RKO (cell line): ENCODE measurements around the gene FGF23.

ENCODE experiments used
- DNase-seq: peaks from one replicate; pipeline ENCODE4 v3.0.0-alpha.2; 2016; ENCODE audit warnings: low spot score

FGF23 gene

DNA sequence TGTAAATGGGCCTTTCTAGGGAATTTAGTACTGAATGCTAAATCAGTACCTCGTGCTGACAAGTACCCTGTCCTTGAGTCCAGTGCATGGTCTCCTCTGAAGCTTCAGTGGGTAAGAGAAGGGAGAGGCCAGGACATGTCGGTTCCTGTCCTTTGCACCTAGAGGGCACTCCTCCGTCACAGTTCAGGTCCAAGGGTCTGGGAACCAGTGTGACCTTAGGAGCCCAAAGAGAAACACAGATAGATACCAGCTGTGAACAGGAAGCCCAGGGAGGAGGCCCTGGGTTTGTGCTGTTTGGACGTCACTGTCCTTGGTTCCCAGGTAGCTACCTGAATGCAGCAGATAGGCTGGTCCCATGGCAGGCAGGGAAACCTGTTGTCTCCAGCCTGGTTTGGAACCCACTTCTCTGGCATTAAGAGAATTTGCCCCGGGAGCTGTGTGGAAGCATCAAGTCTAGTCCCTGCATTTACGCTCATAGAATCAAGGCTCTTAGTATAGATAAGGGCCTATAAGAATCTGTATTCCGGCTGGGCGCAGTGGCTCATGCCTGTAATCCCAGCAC, 3.9 kb upstream of the FGF23 start:
- DNase-seq: peak; percentile 12

DNA sequence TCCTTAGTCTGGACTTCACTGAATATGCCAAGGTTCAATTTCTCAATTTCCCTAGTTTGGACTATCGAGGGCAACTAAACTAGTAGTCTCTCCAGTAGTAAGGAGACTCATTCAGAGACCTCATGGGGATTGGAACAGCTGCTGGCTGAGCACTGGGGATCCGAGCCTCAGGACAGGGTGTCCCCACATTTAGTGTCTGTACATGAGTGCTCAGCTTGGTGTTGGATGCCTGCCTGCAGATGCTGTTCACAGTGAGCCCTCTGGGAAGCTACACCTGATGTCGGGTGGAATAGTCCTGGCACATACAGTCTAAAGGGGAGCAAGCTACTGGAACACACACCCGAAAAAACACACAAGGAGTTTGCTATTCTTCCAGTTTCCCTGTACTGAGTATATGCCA, 820 bp upstream of the FGF23 start:
- DNase-seq: no peak

DNA sequence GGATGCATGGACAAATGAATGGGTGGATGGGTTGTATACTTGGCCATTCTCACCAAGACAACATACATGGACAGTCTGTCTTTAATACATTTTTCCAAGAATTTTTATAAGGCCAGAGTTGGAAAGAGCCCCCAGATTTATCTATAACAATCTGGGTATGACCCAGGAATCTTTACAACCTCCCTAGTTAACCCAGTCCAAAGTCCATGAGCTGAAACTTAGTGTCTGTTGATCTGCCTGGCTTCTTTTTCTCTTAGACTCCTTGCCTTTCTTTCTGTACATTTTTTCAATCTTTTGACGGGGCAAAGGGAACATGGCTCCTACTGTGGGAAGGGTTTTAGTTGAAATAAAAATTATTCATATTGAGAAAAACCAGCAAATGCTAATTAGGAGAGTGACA, 740 bp downstream of the FGF23 start:
- no peak for DNase-seq

DNA sequence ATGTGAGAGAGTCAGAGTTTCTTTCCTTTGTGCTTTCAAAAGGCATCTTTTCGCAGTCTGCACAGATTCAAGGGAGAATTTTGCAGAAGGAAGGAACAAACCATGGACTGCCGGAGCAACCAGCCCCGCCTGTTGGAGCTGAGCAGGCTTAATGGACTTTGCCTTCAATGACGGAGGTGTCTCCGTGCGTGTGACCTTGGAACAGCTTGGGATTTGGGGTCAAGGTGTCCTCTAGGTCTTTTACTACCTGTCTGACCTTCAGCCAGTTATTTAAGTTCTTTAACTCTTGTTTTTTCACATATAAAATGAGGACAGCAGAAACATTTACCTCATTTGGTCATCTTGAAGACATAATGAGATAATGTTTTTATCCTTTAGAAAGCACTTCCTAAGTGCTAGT, 4.1 kb downstream of the FGF23 start:
- no peak for DNase-seq

DNA sequence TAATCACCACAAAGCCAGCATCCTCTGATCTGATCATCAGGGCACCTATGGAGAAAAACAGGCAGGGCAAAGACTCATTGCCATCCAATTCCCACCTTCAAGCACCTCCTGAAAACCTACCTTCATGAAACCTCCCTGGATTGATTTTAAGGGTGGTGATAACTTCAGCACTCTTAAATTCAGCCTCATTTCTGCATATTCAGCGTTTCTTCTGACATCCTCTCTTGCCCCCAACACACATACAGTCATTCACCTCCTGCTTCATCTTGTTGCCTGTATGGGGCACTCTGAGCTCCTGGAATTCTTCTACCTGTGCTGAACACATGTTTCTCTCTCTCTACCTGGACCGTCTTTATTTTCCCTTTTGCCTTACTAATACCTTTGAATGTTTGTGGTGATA, 6.9 kb downstream of the FGF23 start:
- DNase-seq: no peak

DNA sequence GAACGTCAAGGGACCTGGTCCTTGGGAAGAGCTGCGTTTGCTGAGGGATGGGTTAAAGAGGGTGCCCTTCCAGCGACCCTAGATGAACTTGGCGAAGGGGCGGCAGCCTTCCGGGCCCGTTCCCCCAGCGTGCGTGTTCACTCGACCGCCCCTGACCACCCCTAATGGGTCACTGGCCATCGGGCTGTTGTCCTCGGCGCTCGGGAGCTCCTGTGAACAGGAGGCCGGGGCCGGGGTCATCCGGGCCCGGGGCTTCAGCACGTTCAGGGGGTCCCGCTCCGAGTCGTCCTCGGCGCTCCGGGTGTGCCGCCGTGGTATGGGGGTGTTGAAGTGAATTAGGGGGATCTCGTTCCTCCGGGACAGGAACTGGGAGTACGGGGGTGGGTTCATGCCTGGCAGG, 9.2 kb downstream of the FGF23 start:
- no peak for DNase-seq

DNA sequence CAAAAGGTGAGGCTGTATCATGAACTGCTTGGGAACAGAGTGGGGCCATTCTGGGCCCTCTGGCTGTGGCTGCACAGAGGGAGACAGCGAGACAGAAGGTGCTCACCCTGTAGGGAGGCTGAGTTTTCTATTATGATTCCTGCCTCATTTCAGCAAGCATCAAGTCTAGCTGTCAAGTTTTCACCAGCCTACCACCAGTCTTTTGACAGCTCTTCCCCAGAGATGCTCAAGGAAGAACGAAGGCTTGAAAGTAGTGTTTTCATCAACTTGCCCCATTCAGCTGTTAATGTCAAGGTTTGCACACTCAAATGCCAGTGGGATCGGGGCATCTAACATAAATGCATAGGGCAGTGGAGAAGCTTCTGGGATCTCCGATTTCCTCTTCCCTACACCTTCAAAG, 10.0 kb downstream of the FGF23 start:
- no peak for DNase-seq

DNA sequence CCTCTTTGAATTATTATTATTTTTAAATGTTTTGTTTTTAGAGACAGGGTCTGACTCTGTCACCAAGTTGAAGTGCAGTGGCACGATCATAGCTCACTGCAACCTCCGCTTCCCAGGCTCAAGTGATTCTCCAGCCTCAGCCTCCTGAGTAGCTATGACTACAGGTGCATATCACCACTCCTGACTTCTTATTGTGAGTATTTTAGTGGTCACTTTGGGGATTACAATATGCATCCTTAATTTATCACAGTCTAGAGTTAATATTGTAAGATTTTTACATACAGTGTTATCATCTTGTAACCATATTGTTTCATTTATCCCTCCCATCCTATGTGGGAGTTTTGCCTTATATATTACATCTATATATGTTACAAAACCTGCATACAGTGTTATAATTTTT, 13.4 kb downstream of the FGF23 start:
- no peak for DNase-seq

DNA sequence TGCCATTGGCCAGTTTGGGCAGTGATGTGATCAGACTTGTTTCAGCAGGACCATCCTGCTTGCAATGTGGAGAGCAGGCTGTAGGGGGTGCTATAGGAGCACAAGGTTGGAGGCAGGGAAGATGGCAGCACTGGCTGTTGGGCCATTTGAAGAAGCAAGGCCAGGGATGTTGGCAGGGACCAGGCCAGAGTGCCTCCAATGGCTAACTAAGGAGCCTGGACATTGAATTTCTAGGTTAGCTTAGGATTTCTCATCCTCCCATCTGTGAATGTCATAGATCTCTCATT, 23.5 kb downstream of the FGF23 start:
- peak; percentile 15 for DNase-seq

DNA sequence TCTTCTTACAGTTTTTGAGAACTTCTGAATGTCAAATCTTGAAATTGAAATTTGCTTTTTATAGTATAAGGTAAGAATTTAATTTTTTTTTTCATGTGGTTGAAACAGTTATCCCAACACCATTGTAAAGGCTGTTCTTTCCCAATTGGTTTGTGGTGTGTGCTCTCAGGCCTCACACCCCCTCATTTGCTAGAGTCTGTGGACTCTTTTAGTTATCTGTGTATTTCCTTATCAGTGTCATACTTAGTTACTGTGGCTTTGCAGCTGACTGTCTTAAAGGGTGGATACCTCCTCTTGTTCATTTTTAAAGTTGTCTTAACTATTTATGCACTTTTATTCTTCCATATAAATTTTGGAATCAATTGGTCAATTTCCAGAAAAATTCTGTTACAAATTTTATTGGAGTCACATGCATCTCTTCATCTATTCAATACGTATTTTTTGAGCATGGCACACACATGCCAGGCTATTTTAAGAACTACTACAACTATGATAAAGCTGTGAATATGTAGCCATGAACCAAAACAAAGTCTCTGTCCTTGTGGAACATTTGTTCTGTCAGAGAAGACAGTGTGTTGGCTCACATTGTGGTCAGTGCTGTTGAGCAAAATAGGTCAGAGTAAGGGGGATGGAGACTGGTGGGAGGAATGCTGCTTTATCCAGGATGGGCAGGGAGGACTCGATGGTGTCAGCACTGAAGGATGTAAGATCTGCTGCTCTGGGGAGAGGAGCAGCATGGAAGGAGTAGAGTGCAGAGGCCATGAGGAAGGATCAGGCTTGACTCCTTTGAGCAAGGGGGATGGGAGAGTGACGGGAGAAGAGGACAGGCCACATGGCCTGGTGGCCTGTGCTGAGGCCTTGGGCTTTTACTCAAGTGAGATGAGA, 24.1 kb downstream of the FGF23 start:
- DNase-seq: no peak

DNA sequence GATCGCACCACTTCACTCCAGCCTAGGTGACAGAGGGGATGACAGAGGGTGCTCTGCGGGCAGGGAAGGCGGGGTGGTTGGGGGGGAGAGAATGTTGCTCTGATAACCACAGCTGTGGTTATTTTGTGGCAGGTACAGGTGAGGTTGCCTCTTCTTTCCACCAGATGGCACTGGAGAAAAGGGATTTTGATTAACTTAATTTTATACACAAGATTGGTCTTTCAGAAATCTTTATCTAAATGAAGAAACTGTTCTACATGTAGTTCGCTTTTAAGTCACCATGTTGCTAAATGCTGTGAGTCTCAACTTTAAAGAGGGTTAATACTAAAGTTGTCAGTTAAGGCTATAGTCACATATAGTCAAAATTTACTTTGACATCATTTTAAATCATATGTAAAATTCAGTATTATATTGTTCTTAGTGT, 25.7 kb downstream of the FGF23 start:
- peak; percentile 46 for DNase-seq

DNA sequence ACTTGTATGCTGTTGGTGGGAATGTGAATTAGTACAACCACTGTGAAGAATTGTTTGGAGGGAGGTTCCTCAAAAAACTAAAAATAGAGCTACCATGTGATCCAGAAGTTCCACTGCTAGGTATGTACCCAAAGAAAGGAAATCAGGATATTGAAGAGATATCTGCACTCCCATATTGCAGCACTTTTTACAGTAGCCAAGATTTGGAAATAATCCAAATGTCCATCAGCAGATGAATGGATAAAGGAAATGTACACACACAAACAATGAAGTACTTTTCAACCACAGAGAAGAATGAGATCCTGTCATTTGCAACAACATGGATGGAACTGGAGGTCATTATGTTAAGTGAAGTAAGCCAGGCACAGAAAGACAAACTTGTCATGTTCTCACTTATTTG, 32.6 kb downstream of the FGF23 start:
- no peak for DNase-seq

DNA sequence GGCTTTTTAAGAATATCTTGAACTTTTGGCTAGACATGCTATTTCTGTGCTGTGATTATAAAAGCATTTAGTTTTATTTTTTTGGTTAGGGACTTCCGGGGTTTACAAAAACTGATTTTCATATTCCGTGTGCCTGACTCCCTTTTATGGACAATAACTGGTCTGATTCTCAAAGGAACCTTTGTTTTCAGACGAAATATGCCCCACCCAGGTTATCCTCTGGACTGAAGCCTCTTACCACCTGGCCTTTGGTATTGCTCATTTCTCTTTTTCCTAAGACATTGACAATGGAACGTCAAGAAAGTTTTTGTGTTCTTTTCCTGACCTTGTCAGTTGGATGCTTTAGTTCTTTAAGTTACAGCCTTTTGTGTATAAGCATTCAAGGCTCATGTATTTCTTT, 47.7 kb downstream of the FGF23 start:
- DNase-seq: no peak

DNA sequence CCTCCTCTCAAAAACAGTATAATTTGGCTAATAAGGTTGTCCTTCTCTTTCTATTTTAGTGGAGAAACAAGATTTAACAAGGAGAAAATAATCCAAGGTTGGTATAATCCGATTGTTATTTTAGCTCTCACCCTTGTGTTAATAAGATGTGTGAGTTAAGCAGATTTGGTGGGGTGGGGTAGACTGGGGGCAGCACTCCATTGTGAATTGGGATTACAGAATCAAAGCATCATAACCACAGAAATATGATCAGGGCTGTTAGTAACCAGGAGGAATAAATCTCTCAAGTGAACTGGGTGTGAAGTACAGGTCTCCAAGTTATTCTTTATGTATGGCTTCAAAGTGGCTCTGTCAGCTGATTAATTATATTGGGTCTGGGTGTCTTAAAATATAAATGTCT, 48.3 kb downstream of the FGF23 start:
- no peak for DNase-seq

DNA sequence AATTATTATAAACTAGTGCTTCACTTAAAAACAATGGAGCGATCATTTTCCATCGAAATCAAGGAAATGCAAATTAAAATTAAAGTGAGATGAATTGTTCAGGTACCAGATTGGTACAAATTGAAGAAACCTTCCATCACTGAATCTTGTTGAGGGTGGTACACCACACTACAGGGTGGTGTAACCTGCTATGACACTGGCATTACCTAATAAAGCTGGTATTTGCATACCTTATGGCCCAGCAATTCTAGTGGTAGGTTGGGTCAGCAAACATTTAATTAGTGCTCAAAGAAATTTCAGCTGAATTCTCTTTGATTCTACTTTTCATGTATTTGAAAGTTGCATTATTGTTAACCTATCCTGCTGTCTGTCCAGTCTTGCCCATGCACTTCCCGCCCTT, 49.3 kb downstream of the FGF23 start:
- no peak for DNase-seq

DNA sequence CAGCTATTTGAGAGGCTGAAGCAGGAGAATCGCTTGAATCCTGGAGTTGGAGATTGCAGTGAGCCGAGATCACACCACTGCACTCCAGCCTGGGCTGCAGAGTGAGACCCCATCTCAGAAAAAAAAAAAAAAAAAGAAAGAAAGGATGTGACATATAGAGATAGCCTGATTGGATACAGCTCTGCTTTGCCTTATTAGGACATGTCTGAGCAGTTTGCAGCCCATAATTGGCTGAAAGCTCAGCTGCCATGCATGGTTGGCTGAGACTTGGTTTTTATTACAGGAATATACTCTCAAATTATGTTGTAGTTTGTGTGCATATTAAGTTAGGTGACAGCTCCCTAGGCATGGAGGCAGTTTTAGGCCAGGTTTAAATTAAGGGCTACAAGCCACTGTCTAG, 52.2 kb downstream of the FGF23 start:
- DNase-seq: no peak

DNA sequence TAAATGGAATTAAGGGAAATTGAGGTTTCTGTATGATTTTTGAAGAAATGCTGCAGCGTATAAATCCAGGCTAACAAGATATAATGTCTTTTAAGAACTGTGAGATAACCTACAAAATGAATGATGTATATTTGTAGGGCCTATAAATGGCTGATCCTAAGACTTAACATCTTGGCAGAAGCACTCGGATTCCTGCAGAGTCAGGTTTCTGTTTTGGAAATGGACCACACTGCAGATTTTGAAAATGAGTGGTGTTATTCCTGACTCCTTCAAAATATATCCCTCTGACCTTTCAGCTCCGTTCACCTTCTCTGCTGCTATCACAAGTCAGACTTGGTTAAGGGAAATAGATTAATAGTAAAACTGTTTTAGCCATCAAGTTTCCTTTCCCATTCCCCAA, 53.5 kb downstream of the FGF23 start:
- no peak for DNase-seq

DNA sequence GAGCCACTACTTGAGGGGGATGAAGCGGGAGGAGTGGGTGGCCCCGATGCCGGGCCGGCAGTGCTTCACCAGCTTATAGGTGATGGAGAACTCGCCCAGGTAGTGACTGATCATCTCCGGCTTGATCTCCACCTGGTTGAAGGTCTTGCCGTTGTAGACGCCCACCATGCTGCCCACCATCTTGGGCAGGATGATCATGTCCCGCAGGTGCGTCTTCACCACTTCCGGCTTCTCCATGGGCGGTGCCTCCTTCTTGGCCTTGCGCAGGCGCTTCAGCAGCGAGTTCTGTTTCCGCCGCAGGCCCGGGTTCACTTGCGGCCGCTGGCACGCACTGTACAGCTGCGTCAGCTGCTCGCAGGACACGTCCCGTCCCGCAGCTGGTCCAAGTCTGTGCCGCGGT, 55.1 kb downstream of the FGF23 start:
- no peak for DNase-seq

DNA sequence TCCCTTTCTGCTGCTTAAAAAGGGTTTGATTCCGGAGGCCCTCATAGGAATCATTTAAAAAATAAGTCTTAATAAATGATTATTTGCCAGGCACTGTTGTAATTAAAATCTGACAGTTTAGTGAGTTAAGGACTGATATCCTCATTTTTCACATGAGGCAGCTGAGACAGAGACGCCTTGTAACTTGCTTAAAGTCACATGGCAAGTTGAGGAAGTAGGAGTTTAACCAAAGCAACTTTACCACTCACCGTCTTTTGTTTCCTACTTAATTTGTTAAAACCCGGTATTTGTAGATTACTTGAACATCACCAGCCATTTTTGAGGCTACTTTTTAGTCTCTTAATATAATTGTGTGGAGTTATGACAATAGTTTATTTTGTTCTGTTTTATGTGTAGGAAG, 56.1 kb downstream of the FGF23 start:
- no peak for DNase-seq

DNA sequence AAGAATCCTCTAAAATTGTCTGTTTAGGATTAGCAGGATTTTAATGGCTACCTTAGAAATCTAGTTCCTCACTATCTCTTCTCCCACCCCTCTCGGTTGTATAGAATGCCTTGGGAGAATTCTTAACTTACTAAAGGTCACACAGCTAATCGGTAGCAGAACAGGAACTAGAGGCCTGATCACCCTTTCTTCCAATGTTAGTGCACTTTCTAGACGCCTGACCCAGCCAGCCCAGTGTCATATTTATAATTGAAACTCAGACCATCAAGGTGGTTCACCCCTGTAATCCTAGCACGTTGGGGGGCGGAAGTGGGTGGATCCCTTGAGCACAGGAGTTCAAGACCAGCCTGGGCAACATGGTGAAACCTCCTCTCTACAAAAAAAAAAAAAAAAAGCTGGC, 56.8 kb downstream of the FGF23 start:
- DNase-seq: peak; percentile 43

DNA sequence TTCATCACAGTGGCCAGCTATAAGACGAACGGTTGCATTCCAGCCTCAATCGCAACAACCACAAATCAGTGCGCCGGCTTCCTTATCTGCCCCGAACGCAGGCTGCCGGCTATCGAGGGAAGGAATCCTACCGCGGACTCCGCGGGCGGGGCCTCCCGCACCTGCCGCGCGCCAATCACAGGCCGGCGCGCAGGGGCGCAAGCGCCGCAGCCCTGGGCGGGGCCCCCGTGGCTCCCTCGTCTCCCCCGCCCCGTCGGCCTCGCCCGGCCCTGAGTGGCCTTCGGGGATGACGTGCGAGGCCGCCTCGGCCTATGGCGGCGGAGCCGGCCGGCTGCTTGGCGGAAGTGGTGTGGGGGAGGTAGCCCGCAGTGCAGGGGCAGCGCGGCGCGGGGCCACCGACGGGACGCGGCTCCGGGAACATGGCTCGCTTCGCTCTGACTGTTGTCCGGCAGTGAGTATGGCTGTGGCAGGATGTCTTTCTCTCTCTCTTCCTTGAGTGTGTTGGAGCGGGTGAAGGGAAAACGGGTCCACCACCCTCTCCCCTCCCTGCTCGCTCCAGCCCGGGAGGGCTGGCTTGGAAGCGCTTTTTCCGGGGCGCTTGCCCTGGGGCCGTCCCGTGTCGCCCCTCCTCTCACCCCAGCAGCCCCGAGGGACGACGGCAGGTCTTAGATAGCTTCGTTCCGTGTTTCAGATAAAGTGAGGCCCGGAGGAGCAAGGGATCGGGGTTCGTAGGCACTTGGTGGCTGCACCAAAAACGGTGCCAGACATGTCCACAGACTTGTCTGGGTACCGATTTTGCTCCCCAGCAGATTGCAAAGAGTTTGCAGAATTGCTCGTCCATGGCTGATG, 58.4 kb downstream of the FGF23 start, which contains the start of gene TIGAR:
TIGAR (plus strand) TSS at position 361 of the 849 bp plus-strand sequence; CDS start at position 420, 59 bp downstream.
- DNase-seq: peak; percentile 93

DNA sequence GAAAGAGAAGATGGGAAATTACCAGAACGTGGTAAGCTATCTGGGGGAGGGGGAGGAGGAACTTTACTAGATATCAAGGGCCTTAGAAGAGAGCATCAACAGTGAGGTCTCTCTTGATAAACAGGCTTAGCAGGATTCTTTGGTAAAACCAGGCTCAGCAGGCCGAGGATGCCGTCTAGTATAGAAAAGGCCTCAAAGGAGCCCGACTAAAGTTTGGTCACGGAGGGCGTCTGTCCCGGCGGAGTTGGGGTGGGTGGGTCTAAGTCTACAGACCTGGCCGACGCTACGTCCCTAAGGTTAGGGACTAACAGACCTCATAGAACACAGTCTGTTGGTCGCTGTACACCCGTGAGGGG, 59.0 kb downstream of the FGF23 start:
- DNase-seq: no peak
